ENCODE results near the gene DHCR7.
A peak's percentile ranks its signal among the peaks of the same experiment; 100 is the strongest.
"Not testable (repeated sequence)": the region's sequence is repeated elsewhere in the genome, so short reads cannot be mapped to it uniquely, and the experiment has no call there.

DHCR7 gene

GRCh38 chr11:71422318-71422717, 25.9 kb downstream of the DHCR7 start:
- not testable (repeated sequence) for H2AFZ ChIP-seq (ENCODE audit: insufficient read depth, low read length, poor library complexity); H3K18ac ChIP-seq (ENCODE audit: low read length); H3K36me3 ChIP-seq (ENCODE audit: control insufficient read depth in 1 of 2, insufficient read depth in 2 of 2, low read length in 2 of 2); H3K27ac ChIP-seq (ENCODE audit: low read depth, low read length); H3K27me3 ChIP-seq (ENCODE audit: insufficient read depth, low read length); H2AK5ac ChIP-seq (ENCODE audit: low read length); H4K91ac ChIP-seq (ENCODE audit: low read depth, low read length); H3K4me2 ChIP-seq (ENCODE audit: low read length); H4K12ac ChIP-seq (ENCODE audit: low read depth, low read length); H3K9ac ChIP-seq (ENCODE audit: low read length); H4K8ac ChIP-seq (ENCODE audit: low read depth, low read length); H2BK12ac ChIP-seq (ENCODE audit: low read length); H3K23ac ChIP-seq (ENCODE audit: low read length); H2BK120ac ChIP-seq (ENCODE audit: insufficient read depth, low read length, poor library complexity); H3K9me3 ChIP-seq (ENCODE audit: insufficient read depth, low read depth, low read length); H3K4me3 ChIP-seq (ENCODE audit: low read depth, low read length); H2BK5ac ChIP-seq (ENCODE audit: low read depth, low read length, poor library complexity); H3K4ac ChIP-seq (ENCODE audit: low read depth, low read length); H3K14ac ChIP-seq (ENCODE audit: low read length); H3K4me1 ChIP-seq (ENCODE audit: control insufficient read depth in 1 of 2, insufficient read depth in 2 of 2, low read length in 2 of 2); DNase-seq; H3K79me1 ChIP-seq (ENCODE audit: low read length); H3K79me2 ChIP-seq (ENCODE audit: control insufficient read depth, insufficient read depth, low read length, poor library complexity)
- WGBS (ENCODE audit: extremely low coverage, insufficient coverage, insufficient read length): no CpG with 5 or more reads among the region's 3 CpGs

- Histone ChIP-seq H3K4me1 (ENCODE audit: control insufficient read depth in 1 of 2, insufficient read depth in 2 of 2, low read length in 2 of 2) (no peaks in the 10 kb centered on the region), H3K27me3 (ENCODE audit: insufficient read depth, low read length) (no peaks in the 10 kb centered on the region), H4K12ac (ENCODE audit: low read depth, low read length) (no peak overlapping the region), H3K4ac (ENCODE audit: low read depth, low read length) (no peak overlapping the region), H2AK5ac (ENCODE audit: low read length) (no peak overlapping the region), H3K4me2 (ENCODE audit: low read length) (no peak overlapping the region), H3K36me3 (ENCODE audit: control insufficient read depth in 1 of 2, insufficient read depth in 2 of 2, low read length in 2 of 2) (no peaks in the 10 kb centered on the region), H3K18ac (ENCODE audit: low read length) (no peak overlapping the region), H2BK120ac (ENCODE audit: insufficient read depth, low read length, poor library complexity) (no peak overlapping the region), H3K14ac (ENCODE audit: low read length) (no peak overlapping the region), H3K9me3 (ENCODE audit: insufficient read depth, low read depth, low read length) (no peaks in the 10 kb centered on the region), H3K4me3 (ENCODE audit: low read depth, low read length) (peak overlapping the region; percentile 23), H3K79me2 (ENCODE audit: control insufficient read depth, insufficient read depth, low read length, poor library complexity) (no peaks in the 10 kb centered on the region), H3K79me1 (ENCODE audit: low read length) (no peaks in the 10 kb centered on the region), H4K91ac (ENCODE audit: low read depth, low read length) (no peak overlapping the region), H3K27ac (ENCODE audit: low read depth, low read length) (no peak overlapping the region), H2BK12ac (ENCODE audit: low read length) (no peak overlapping the region), H2BK5ac (ENCODE audit: low read depth, low read length, poor library complexity) (no peak overlapping the region), H3K9ac (ENCODE audit: low read length) (no peak overlapping the region), H3K23ac (ENCODE audit: low read length) (no peak overlapping the region), H2AFZ (ENCODE audit: insufficient read depth, low read length, poor library complexity) (no peak overlapping the region), H4K8ac (ENCODE audit: low read depth, low read length) (no peak overlapping the region)
- WGBS (ENCODE audit: extremely low coverage, insufficient coverage, insufficient read length): no CpG with 5 or more reads among the region's 12 CpGs
- DNase-seq: no peak
Observed at GRCh38 chr11:71421392-71421950, 26.7 kb downstream of the DHCR7 start.

GRCh38 chr11:71420455-71421241, 27.5 kb downstream of the DHCR7 start:
- Histone ChIP-seq H3K14ac (ENCODE audit: low read length) (no peak overlapping the region), H3K18ac (ENCODE audit: low read length) (no peak overlapping the region), H3K4me2 (ENCODE audit: low read length) (no peak overlapping the region), H3K79me2 (ENCODE audit: control insufficient read depth, insufficient read depth, low read length, poor library complexity) (no peaks in the 10 kb centered on the region), H2BK120ac (ENCODE audit: insufficient read depth, low read length, poor library complexity) (no peak overlapping the region), H3K27me3 (ENCODE audit: insufficient read depth, low read length) (no peaks in the 10 kb centered on the region), H3K79me1 (ENCODE audit: low read length) (no peaks in the 10 kb centered on the region), H3K27ac (ENCODE audit: low read depth, low read length) (no peak overlapping the region), H4K12ac (ENCODE audit: low read depth, low read length) (no peak overlapping the region), H4K91ac (ENCODE audit: low read depth, low read length) (no peak overlapping the region), H4K8ac (ENCODE audit: low read depth, low read length) (no peak overlapping the region), H3K4ac (ENCODE audit: low read depth, low read length) (no peak overlapping the region), H3K9ac (ENCODE audit: low read length) (no peak overlapping the region), H3K9me3 (ENCODE audit: insufficient read depth, low read depth, low read length) (no peaks in the 10 kb centered on the region), H3K36me3 (ENCODE audit: control insufficient read depth in 1 of 2, insufficient read depth in 2 of 2, low read length in 2 of 2) (no peaks in the 10 kb centered on the region), H2BK12ac (ENCODE audit: low read length) (no peak overlapping the region), H2BK5ac (ENCODE audit: low read depth, low read length, poor library complexity) (no peak overlapping the region), H3K4me3 (ENCODE audit: low read depth, low read length) (no peak overlapping the region), H2AK5ac (ENCODE audit: low read length) (no peak overlapping the region), H3K23ac (ENCODE audit: low read length) (no peak overlapping the region), H2AFZ (ENCODE audit: insufficient read depth, low read length, poor library complexity) (no peak overlapping the region), H3K4me1 (ENCODE audit: control insufficient read depth in 1 of 2, insufficient read depth in 2 of 2, low read length in 2 of 2) (no peaks in the 10 kb centered on the region)
- DNase-seq: peak; percentile 37 to 76
- no CpG with 5 or more reads among the region's 16 CpGs for WGBS (ENCODE audit: extremely low coverage, insufficient coverage, insufficient read length)

- H2BK12ac ChIP-seq (ENCODE audit: low read length): no peak overlapping the region
- H3K4me1 ChIP-seq (ENCODE audit: control insufficient read depth in 1 of 2, insufficient read depth in 2 of 2, low read length in 2 of 2): no peaks in the 10 kb centered on the region
- H3K79me1 ChIP-seq (ENCODE audit: low read length): no peaks in the 10 kb centered on the region
- no peak overlapping the region for H3K14ac ChIP-seq (ENCODE audit: low read length)
- no peak for DNase-seq
- H3K9ac ChIP-seq (ENCODE audit: low read length): no peak overlapping the region
- no peak overlapping the region for H2AK5ac ChIP-seq (ENCODE audit: low read length)
- no peaks in the 10 kb centered on the region for H3K27me3 ChIP-seq (ENCODE audit: insufficient read depth, low read length)
- no peaks in the 10 kb centered on the region for H3K9me3 ChIP-seq (ENCODE audit: insufficient read depth, low read depth, low read length)
- no peak overlapping the region for H2BK120ac ChIP-seq (ENCODE audit: insufficient read depth, low read length, poor library complexity)
- H2AFZ ChIP-seq (ENCODE audit: insufficient read depth, low read length, poor library complexity): no peak overlapping the region
- no peak overlapping the region for H3K27ac ChIP-seq (ENCODE audit: low read depth, low read length)
- no peak overlapping the region for H4K91ac ChIP-seq (ENCODE audit: low read depth, low read length)
- no peak overlapping the region for H3K18ac ChIP-seq (ENCODE audit: low read length)
- H3K36me3 ChIP-seq (ENCODE audit: control insufficient read depth in 1 of 2, insufficient read depth in 2 of 2, low read length in 2 of 2): no peaks in the 10 kb centered on the region
- H3K79me2 ChIP-seq (ENCODE audit: control insufficient read depth, insufficient read depth, low read length, poor library complexity): no peaks in the 10 kb centered on the region
- H3K4me2 ChIP-seq (ENCODE audit: low read length): no peak overlapping the region
- no peak overlapping the region for H4K12ac ChIP-seq (ENCODE audit: low read depth, low read length)
- no peak overlapping the region for H3K4ac ChIP-seq (ENCODE audit: low read depth, low read length)
- H2BK5ac ChIP-seq (ENCODE audit: low read depth, low read length, poor library complexity): no peak overlapping the region
- H3K23ac ChIP-seq (ENCODE audit: low read length): no peak overlapping the region
- no peak overlapping the region for H4K8ac ChIP-seq (ENCODE audit: low read depth, low read length)
- no CpG with 5 or more reads among the region's 8 CpGs for WGBS (ENCODE audit: extremely low coverage, insufficient coverage, insufficient read length)
- no peak overlapping the region for H3K4me3 ChIP-seq (ENCODE audit: low read depth, low read length)
Observed at GRCh38 chr11:71418643-71419042, 29.6 kb downstream of the DHCR7 start.
